ENCODE data around the gene SOX15.

The SOX15 gene

DNA sequence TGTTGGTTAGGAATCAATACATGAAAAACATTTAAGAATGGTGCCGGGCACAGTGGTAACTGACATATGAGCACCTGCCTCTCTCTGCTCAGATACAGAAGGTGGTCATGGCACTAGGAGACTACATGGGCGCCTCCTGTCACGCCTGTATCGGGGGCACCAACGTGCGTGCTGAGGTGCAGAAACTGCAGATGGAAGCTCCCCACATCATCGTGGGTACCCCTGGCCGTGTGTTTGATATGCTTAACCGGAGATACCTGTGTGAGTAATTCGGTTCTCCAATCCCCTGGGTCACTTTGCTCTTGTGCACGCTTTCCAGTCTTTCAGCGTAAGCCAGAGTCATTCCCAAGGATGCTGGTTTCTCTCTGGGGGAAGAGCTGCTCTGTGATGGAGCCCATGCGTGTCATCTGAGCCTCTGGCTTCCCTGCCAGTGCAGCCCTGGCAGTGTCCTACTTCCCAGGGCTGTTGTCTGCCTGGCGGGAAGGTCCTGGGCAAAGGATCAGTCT, 13.4 kb downstream of the SOX15 start:
- DNase-seq, result no peak

DNA sequence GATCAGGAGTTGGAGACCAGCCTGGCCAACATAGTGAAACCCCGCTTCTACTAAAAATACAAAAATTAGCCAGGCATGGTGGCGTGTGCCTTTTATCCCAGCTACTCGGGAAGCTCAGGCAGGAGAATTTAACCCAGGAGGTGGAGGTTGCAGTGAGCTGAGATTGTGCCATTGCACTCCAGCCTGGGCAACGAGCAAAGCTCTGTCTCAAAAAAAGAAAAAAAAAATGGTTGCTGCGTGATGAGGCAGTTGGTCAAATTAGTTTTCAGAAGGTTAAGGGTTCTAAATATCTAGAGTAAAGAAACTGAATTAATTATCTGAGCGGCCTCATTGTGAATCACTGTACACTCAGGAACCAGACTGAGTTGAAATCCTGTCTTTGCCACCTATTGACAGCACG, 13.9 kb downstream of the SOX15 start:
- no peak for DNase-seq

DNA sequence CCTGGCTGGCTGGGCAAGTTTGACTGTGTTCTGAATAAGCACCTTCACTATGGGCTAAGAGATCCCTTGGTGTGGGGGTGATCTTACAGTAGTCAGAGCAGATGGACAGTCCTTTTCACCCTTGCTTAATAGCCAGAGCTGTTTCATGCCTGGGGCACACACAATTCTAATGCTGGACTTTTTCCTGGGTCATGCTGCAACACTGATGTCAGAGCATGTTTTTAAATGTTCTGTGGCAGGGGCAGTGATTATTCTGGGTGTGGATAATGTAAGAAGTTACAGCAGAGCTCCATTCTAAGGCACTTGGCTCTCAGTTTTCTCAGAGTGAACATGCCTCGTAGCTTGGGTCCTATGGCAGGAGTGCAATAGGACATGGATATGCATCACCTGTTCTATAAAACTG, 14.4 kb downstream of the SOX15 start:
- no peak for DNase-seq

DNA sequence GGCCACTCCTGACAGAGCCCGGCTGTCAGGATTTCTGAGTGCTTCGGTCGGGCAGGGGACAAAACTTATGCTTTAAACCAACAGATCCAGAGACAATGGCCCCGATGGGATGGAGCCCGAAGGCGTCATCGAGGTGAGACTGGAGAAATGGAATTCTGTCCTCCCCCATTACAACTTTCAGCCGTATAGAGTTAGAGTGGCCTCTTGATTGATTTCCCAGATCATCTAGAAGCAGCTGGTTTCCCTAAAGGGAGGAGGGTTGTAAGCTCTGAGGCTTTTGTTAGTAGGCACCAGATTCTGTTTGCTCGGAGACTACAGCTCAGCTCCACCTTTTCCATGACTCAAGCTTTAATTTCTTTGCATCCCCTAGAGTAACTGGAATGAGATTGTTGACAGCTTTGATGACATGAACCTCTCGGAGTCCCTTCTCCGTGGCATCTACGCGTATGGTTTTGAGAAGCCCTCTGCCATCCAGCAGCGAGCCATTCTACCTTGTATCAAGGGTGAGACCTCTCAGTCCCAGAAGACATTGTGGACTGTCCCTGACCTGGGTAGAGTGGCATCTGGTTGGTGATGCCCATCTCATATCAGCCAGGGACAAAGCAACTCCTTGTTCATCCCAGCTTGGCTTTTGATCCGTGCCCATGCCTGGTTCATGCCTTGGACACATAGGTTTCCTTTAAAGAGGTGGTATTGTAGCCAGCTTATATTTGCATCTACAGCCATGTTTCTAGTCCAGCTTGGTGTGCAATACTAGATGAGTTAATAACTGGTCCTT, 15.5 kb downstream of the SOX15 start:
- DNase-seq, result no peak

DNA sequence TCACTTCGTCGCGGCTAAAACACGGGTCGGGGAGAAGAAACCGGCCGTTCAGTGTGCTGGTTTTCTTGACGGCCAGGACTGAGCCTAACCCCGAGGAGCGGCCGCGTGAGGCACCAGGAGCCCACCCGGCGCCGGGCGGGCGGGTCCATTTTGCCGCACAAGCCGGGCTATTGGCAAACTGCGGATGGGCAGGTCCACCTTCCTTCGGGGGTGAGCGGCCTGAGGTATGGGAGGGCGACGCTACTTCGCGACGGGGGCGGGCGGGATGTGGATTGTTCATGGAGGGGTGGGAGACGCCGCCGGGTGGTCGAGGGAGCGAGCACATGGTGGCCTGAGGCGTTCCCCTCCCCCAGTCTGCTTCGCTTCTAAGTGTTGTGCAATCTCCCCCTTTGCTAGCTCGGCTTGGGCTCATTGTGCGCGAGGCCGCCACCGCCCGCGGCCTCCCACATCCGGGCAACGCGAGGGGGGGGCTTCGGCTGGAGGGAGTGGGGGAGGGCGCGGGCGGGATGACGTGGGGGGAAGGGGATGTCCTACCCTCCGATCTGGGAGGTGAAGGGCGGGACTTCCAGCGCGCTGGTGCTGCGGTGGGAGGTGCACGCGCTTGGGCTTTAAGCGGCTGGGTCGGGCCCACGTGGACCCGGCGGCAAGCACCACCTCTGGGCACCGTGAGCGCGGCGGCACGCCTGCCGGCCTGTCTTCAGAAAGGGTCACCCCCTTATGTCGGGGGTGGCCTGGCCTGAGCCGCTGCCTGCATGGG, 16.4 kb downstream of the SOX15 start:
- peak; percentile 83 for DNase-seq

DNA sequence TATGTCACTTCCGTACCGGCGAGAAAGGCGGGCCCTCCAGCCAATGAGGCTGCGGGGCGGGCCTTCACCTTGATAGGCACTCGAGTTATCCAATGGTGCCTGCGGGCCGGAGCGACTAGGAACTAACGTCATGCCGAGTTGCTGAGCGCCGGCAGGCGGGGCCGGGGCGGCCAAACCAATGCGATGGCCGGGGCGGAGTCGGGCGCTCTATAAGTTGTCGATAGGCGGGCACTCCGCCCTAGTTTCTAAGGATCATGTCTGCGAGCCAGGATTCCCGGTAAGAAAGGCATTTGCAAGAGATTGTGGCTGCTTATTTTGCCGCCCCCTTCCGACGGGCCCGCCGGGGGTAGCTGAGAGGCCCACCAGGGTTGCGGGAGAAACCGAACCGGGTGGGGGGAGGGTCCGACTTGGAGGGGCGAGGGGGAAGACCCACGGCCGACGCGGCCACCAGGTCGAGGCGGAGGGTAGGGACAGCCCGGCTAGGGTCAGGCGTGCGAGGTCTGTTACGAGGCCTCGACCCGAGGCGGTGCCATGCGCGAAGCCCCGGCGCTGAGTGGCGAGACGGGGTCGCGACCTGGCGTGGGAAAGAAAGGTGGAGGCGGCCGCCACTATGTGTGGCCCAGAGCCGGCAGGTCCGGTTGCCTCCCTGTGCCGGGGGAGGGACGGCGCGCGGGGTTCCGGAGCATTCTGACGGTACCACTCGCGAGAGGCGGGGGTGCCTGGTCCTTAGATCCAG, 17.1 kb downstream of the SOX15 start:
- DNase-seq, result peak; percentile 98

DNA sequence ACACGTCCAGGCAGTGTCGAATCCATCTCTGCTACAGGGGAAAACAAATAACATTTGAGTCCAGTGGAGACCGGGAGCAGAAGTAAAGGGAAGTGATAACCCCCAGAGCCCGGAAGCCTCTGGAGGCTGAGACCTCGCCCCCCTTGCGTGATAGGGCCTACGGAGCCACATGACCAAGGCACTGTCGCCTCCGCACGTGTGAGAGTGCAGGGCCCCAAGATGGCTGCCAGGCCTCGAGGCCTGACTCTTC, 17.6 kb downstream of the SOX15 start:
- DNase-seq, result no peak

DNA sequence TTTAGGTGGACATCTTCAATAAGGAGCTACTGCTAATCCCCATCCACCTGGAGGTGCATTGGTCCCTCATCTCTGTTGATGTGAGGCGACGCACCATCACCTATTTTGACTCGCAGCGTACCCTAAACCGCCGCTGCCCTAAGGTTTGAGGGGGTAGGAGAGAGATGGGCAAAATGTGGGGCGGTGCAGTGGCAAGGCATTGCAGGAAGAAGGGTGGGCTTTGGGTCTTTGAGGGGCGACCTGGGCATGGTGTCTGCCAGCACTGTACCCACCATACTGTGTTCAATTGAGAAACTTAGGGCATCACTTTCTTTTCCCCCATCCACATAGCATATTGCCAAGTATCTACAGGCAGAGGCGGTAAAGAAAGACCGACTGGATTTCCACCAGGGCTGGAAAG, 19.5 kb downstream of the SOX15 start:
- DNase-seq, result no peak

DNA sequence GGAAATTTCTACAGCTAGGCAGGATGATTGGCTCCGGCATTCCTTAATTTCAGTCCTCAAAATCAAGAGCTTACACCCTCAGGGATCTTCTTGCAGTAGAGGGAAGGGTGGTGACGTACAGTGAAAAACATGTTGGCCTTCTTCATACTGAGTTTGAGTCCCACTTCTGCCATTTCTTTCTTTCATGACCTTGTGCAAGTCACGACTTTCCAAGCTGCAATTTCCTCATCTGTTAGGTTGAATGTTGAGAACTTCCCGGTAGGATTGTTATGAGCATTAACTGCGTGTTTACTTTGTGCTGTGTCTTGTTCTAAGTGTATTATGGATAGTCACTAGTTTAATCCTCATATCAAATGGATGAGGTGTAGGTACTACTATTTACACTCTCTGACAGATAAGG, 20.3 kb downstream of the SOX15 start:
- DNase-seq, result no peak

DNA sequence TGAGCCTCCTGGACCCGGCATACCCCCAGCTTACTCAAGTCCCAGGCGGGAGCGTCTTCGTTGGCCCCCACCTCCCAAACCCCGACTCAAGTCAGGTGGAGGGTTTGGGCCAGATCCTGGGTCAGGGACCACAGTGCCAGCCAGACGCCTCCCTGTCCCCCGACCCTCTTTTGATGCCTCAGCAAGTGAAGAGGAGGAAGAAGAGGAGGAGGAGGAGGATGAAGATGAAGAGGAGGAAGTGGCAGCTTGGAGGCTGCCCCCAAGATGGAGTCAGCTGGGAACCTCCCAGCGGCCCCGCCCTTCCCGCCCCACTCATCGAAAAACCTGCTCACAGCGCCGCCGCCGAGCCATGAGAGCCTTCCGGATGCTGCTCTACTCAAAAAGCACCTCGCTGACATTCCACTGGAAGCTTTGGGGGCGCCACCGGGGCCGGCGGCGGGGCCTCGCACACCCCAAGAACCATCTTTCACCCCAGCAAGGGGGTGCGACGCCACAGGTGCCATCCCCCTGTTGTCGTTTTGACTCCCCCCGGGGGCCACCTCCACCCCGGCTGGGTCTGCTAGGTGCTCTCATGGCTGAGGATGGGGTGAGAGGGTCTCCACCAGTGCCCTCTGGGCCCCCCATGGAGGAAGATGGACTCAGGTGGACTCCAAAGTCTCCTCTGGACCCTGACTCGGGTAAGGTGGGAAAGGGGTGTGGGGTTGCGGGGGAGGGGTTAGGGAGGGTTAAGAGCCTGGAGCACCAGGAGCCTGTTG, 26.6 kb downstream of the SOX15 start:
- DNase-seq, result no peak

DNA sequence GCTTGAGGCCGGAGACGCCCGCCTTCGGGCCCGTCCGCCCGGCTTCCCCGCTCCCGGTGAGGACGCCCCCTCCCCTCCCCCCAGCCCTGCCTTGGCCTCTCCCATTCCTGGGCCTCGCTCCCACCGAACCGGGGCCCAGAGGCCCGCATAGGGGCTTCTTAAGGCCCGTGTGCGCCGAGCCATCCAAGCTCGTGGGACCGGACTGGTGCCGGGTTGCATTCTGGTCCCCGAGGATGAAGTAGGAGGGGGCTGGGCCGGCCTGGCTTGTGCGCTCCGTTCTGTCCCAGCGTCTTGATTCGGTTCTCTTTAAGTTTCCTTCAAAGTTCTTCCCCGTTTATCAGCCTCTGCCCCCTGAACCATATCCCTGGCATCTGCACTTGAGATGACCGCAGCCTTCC, 27.7 kb downstream of the SOX15 start:
- no peak for DNase-seq

DNA sequence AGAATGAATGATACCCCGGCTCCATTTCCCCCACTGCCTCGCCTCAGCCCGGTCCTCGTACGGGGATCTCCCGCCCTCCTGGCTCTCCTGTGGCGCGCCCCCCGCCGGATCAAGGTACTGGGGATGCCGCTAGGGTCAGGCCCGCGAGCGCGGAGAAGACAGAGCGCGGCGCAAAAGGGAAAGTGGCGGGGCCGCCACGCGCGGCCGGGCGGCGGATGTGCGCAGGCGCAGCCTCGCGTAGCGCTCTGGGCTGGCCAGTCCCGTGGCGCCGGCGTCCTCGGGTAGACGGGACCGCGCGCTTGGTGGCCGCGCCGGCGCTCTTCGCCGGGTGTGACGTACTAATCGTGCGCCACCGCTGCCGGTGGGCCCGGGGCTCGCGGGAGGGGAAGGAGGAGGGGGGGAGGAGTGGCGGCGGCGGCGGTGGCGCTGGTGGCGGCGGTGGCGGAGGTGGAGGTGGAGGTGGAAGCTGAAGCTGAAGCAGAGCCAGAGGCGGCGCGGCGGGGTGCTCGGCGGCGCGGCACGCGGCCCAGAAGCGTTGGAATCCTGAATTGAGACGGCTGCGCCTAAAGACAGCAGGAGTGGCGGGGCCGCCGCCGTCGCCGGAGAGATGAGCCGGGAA, 28.2 kb downstream of the SOX15 start, which contains the start of gene SENP3:
Gene SENP3, plus strand, starts transcription at position 331 of the 619 bp plus-strand sequence. CDS start 1,158 bp downstream, outside the sequence.
- DNase-seq, result peak; percentile 88

DNA sequence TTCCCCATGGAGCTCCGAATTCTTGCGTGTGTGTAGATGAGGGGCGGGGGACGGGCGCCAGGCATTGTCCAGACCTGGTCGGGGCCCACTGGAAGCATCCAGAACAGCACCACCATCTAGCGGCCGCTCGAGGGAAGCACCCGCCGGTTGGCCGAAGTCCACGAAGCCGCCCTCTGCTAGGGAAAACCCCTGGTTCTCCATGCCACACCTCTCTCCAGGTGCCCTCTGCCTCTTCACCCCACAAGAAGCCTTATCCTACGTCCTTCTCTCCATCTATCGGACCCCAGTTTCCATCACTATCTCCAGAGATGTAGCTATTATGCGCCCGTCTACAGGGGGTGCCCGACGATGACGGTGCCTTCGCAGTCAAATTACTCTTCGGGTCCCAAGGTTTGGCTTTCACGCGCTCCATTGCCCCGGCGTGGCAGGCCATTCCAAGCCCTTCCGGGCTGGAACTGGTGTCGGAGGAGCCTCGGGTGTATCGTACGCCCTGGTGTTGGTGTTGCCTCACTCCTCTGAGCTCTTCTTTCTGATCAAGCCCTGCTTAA, 28.8 kb downstream of the SOX15 start:
- peak; percentile 79 for DNase-seq

DNA sequence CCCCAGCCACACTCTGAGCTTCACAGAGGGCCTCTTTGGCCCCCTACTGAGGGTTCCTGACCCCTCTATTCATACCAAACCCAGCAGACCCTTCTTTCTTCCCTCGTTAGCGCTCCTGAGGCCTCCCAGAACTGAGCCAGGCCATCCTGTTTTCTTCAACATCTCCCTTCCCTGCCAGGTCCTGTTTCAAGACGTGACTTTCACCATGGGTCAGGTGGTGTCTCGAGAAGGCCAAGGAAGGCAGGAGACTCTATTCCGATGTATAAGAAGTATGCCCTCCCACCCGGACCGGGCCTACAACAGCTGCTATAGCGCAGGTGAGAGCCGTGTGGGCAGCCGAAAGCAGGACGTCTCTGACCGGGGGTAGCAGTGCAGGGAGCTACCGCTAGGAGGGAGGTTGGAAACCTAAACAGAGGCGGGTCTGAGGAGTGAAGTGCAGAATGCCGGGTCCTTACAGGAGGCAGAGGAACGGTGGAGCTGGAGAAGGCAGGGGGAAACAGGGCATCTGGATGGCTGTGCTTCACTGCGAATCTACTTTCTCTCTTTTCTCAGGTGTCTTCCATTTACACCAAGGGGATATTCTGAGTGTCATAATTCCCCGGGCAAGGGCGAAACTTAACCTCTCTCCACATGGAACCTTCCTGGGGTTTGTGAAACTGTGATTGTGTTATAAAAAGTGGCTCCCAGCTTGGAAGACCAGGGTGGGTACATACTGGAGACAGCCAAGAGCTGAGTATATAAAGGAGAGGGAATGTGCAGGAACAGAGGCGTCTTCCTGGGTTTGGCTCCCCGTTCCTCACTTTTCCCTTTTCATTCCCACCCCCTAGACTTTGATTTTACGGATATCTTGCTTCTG, 29.5 kb downstream of the SOX15 start:
- DNase-seq, result no peak

DNA sequence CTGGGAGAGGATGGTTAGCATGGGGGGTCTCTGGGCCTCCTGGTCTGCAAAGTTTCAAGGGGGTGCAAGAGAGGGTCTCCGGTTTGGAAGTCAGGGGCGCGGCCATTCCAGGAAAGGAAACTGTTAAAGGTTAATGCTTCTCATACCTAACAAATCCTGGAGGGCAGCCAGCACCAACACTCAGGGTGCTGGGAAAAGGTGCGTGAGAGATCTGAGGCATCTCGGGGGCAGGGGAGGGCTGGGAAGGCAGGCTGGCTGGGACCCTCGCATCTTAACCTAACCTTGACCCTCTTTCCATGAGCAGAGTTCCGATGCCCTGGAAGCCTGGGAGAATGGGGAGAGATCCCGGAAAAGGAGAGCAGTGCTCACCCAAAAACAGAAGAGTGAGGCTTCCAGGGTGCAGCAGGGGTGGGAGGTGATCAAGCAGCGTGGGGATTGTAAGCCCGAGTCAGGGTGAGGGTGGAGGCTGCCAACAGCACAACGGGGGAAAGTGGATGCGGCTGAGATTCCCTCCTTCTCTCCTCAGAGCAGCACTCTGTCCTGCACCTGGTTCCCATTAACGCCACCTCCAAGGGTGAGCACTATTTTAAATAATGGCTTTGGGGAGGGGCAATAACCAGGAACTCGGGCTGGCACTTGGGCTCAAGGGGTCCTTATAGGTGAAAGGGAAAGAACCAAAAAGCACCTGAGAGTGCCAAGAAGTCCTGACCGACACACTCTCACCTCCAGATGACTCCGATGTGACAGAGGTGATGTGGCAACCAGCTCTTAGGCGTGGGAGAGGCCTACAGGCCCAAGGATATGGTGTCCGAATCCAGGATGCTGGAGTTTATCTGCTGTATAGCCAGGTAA, 30.3 kb downstream of the SOX15 start:
- no peak for DNase-seq

DNA sequence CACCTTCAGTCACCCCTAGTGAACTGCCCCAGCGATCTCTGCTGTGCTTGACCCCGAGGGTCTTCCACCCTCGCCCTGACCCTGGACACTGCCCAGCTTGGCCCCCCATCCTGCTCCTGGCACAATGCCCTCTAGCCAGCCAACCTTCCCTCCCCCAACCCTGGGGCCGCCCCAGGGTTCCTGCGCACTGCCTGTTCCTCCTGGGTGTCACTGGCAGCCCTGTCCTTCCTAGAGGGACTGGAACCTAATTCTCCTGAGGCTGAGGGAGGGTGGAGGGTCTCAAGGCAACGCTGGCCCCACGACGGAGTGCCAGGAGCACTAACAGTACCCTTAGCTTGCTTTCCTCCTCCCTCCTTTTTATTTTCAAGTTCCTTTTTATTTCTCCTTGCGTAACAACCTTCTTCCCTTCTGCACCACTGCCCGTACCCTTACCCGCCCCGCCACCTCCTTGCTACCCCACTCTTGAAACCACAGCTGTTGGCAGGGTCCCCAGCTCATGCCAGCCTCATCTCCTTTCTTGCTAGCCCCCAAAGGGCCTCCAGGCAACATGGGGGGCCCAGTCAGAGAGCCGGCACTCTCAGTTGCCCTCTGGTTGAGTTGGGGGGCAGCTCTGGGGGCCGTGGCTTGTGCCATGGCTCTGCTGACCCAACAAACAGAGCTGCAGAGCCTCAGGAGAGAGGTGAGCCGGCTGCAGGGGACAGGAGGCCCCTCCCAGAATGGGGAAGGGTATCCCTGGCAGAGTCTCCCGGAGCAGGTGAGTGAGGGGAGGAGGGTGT, 31.2 kb downstream of the SOX15 start, which contains the start of gene TNFSF13:
Gene TNFSF13, plus strand, starts transcription at position 207 of the 776 bp plus-strand sequence. Its CDS starts 290 bp downstream, at position 497.
- DNase-seq, result no peak

DNA sequence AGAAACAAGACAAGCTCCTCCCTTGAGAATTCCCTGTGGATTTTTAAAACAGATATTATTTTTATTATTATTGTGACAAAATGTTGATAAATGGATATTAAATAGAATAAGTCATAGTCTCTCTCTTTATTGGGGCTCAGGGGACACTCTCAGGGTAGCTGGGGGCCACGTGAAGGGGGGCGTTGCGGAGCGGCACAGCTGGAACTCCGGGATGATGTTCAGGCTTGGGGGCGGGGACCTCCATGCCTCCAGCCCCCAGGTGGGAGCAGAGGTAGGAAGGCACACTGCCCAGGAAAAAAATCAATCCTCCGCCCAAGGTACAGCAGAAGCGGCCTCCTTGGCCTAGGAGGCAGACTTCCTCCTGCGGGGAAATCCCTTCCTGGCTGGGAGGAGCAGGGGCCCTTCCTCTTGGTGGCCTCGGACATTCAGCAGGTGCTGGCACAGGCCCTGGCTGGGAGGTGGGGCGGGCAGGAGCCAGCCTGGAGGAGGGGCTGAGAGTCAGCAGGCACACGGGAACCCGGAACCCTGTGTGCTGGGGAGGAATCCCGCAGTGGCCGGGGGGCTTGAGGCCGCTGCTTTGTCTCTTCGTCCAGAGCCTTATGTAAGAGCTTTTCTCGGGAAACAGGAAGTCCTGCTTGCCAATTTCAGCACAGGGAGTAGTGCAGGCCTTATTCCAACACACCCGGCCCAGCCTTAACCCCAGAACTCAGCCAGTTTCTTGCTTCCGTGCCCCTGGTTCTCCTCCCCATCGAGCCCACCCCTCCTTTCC, 31.9 kb downstream of the SOX15 start:
- DNase-seq, result peak; percentile 29

DNA sequence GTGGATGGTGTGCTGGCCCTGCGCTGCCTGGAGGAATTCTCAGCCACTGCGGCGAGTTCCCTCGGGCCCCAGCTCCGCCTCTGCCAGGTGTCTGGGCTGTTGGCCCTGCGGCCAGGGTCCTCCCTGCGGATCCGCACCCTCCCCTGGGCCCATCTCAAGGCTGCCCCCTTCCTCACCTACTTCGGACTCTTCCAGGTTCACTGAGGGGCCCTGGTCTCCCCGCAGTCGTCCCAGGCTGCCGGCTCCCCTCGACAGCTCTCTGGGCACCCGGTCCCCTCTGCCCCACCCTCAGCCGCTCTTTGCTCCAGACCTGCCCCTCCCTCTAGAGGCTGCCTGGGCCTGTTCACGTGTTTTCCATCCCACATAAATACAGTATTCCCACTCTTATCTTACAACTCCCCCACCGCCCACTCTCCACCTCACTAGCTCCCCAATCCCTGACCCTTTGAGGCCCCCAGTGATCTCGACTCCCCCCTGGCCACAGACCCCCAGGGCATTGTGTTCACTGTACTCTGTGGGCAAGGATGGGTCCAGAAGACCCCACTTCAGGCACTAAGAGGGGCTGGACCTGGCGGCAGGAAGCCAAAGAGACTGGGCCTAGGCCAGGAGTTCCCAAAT, 32.6 kb downstream of the SOX15 start:
- DNase-seq, result no peak
